Neutrophil (primary cell): ENCODE results near the gene IL32.
A peak's percentile ranks its signal among the peaks of the same experiment; 100 is the strongest.
"Not testable (repeated sequence)": the region's sequence is repeated elsewhere in the genome, so short reads cannot be mapped to it uniquely, and the experiment has no call there.

Source experiments
- H3K27ac ChIP-seq: fragments of 200-600 bp; sonication (generic); 2 replicates; pipeline ENCODE4 v1.5.1; 2016; ENCODE audit warnings: mild to moderate bottlenecking, moderate library complexity
- H3K27me3 ChIP-seq: fragments of 200-600 bp; sonication (generic); 2 replicates; pipeline ENCODE4 v1.6.0; 2016; ENCODE audit warnings: mild to moderate bottlenecking
- H3K36me3 ChIP-seq: fragments of 200-600 bp; sonication (generic); 2 replicates; pipeline ENCODE4 v1.5.1; 2017
- H3K4me1 ChIP-seq, 2 experiments: fragments of 200-600 bp in 1 of 2; sonication (generic) in 1 of 2; 1 replicate in 1 of 2; 2 replicates in 1 of 2; pipeline versions ENCODE4 v1.5.1 to v1.6.1; 2013 to 2016; ENCODE audit warnings: low read depth in 1 of 2, low read length in 1 of 2, mild to moderate bottlenecking in 1 of 2, moderate library complexity in 1 of 2; ENCODE audit not compliant: control insufficient read depth in 1 of 2, insufficient read depth in 1 of 2
- H3K4me3 ChIP-seq, 2 experiments: fragments of 200-600 bp in 1 of 2; sonication (generic) in 1 of 2; 1 replicate in 1 of 2; 2 replicates in 1 of 2; pipeline ENCODE4 v1.5.1; 2013 to 2016; ENCODE audit warnings: low read depth in 1 of 2, low read length in 1 of 2, mild to moderate bottlenecking in 1 of 2, moderate library complexity in 1 of 2
- H3K9me3 ChIP-seq: fragments of 200-600 bp; sonication (generic); 2 replicates; pipeline ENCODE4 v1.5.1; 2016
- TF ChIP-seq, protein P1 (sequence below): fragments of 200-600 bp; sonication (generic); IDR thresholded peaks from 2 replicates; pipeline ENCODE4 v1.5.1; 2016; ENCODE audit warnings: antibody characterized with exemption

IL32 gene

DNA sequence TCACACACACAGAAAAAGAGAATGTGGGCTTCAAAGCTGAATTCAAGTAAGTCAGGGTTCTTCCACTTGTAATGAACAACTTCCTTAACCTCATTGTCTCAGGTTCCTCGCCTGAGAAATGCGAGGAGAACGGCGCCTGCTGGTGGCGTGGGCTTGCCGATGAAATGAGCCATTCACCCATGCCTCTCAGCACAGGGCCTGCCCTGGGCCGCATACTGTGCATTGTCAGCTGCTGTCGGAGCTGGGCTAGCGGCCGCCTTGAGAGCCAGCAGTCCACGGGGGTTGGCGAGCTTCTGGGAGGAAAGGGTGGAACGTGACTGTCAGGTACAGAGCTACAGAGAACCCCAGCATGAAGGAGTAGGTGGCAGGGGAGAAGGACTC is 12.1 kb upstream of the IL32 start:
- TF ChIP-seq, protein P1, sequence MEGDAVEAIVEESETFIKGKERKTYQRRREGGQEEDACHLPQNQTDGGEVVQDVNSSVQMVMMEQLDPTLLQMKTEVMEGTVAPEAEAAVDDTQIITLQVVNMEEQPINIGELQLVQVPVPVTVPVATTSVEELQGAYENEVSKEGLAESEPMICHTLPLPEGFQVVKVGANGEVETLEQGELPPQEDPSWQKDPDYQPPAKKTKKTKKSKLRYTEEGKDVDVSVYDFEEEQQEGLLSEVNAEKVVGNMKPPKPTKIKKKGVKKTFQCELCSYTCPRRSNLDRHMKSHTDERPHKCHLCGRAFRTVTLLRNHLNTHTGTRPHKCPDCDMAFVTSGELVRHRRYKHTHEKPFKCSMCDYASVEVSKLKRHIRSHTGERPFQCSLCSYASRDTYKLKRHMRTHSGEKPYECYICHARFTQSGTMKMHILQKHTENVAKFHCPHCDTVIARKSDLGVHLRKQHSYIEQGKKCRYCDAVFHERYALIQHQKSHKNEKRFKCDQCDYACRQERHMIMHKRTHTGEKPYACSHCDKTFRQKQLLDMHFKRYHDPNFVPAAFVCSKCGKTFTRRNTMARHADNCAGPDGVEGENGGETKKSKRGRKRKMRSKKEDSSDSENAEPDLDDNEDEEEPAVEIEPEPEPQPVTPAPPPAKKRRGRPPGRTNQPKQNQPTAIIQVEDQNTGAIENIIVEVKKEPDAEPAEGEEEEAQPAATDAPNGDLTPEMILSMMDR: peak; percentile 15
- not testable (repeated sequence) for H3K9me3 ChIP-seq, H3K27me3 ChIP-seq
- Histone ChIP-seq H3K4me3 (peak overlapping the region; percentile 99), H3K27ac (peak overlapping the region; percentile 94), H3K36me3 (peaks cover 78% of the 10 kb centered on the region), H3K4me1 (peaks cover 95 to 99% of the 10 kb centered on the region in 2 experiments)

DNA sequence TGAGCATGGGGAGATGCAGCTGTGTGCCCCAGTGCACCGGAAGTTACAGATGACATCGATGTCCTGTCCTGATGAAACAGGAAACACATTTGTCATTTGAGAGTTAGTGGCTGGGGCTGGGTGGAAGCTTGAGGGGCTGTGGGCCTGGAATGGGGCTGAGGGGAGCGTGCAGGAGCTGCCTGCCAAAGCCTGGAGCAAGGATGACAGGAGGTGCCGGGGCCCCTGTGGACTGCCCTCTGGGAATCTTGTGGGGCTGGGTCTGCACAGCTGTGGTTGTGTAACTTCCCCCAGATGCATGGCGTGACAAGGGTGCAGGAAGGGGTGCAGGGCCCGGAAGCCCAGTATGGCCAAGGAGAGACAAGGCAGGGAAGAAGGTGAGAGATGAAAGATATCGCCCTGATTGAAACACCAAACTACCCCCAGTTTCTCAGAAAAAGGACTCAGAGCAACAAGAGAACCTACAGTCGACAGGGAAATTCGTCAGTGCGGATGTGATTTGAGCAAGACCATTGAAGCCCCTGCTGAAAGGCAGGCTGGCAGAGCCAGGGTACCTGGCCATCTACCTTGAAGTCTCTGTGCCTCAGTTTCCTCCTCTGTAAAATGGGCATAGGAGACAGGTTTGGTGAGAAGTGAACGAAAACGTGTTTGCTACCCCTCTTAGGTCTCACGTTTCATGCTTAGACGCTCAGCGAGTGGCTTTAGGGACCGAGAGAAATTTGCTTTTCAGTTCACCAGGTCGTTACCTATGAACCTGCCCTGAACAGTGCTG is 10.3 kb upstream of the IL32 start:
- Histone ChIP-seq H3K27me3 (no peaks in the 10 kb centered on the region), H3K4me1 (peaks cover 92 to 97% of the 10 kb centered on the region in 2 experiments), H3K4me3 (peak overlapping the region; percentile 98 to 99), H3K27ac (peak overlapping the region; percentile 94), H3K36me3 (peaks cover 78% of the 10 kb centered on the region), H3K9me3 (no peaks in the 10 kb centered on the region)
- TF ChIP-seq, protein P1: no peak

DNA sequence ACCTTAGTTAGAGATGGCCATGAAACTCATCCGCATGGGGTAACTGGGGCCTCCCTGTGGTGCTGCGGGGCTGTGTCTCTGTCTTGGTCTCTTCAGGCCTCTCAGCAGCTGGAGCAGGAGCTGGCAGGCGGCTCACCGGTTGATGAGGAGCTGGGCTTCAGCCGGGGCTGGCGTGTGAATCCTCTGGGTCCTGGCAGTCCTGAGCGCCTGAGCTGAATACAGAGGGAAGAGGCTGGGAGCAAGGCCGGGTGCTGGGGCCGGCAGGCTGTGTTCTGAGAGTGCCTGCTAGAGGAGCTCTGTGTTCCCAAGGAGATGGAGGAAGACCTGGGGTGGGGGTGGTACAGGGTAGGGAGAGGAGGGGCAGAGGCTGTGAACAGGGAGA is 9.7 kb upstream of the IL32 start:
- not testable (repeated sequence) for H3K27me3 ChIP-seq, H3K9me3 ChIP-seq
- Histone ChIP-seq H3K27ac (peak overlapping the region; percentile 94), H3K4me1 (peaks cover 92 to 97% of the 10 kb centered on the region in 2 experiments), H3K4me3 (peak overlapping the region; percentile 98 to 99), H3K36me3 (peaks cover 78% of the 10 kb centered on the region)

DNA sequence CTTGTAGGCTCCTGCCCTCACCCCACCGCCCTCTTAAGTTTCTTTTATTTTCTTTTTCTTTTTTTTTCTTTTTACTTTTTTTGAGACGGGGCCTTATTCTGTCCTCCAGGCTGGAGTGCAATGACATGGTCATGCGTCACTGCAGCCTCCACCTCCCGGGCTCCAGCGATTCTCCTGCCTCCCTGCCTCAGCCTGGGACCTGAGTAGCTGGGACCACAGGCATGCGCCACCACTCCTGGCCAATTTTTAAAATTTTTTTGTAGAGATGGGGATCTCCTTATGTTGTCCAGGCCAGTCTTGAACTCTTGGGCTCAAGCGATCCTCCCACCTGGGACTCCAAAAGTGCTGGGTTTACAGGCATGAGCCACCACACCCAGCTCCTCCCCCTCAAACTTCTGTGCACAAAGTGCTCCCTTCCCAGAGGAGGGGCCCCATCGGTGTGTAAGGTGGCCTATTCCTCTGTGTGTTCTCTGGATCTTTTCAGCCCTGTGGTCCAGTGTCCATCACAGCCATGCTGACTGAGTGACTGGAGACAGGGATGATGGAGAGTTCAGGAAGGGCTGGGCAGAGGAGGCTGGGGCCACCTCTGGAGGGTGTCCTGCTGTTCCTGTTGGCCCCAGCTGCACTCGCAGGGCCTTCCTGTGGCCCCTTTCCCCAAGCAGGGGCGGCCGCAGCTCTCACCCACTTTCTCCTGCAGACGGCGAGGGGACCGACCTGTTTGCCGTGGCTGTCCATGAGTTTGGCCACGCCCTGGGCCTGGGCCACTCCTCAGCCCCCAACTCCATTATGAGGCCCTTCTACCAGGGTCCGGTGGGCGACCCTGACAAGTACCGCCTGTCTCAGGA is 8.9 kb upstream of the IL32 start:
- TF ChIP-seq, protein P1: no peak
- Histone ChIP-seq H3K9me3 (no peaks in the 10 kb centered on the region), H3K27me3 (no peaks in the 10 kb centered on the region), H3K4me1 (peaks cover 90 to 97% of the 10 kb centered on the region in 2 experiments), H3K4me3 (peak overlapping the region; percentile 98 to 99), H3K27ac (peak overlapping the region; percentile 94), H3K36me3 (peaks cover 72% of the 10 kb centered on the region)

DNA sequence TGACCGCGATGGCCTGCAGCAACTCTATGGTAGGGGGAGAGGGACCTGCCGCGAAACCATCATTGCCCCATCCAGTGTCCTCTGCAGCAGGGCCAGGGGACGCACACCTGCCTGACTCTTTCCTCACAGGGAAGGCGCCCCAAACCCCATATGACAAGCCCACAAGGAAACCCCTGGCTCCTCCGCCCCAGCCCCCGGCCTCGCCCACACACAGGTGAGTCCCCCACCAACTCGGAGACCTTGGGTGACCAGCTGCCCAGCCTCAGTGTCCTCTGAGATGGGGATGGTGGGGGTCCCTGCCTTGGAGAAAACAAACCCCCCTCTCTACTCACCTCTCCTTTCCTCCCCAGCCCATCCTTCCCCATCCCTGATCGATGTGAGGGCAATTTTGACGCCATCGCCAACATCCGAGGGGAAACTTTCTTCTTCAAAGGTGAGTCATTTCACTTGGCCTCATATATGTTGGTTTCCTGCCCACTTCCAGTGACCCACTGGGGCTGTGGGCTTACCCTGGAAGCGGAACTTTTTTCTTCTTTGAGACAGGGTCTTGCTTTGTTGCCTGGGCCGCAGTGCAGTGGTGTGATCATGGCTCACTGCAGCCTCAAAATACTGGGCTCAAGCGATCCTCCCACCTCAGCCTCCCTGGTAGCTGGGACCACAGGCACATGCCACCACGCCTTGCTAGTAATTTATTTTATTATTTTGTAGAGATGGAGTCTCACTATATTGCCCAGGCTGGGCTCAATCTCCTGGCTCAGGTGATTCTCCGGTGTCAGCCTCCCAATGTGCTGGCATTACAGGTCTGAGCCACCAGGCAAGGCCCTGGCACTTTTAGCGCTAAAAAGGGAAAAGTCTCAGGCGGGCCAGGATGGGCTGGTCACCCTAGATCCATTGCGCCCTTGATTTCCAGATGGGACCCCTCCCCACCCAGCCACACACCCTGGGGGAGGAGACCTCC is 8.0 kb upstream of the IL32 start:
- TF ChIP-seq, protein P1: no peak
- H3K27me3 ChIP-seq: no peaks in the 10 kb centered on the region
- H3K27ac ChIP-seq: peak overlapping the region; percentile 94
- H3K4me3 ChIP-seq: peak overlapping the region; percentile 98 to 99
- peaks cover 63% of the 10 kb centered on the region for H3K36me3 ChIP-seq
- no peaks in the 10 kb centered on the region for H3K9me3 ChIP-seq
- peaks cover 91 to 97% of the 10 kb centered on the region in 2 experiments for H3K4me1 ChIP-seq
